Astrocyte of the hippocampus (primary cell): ENCODE results near the gene KLF11.
"Not testable (repeated sequence)": the region's sequence is repeated elsewhere in the genome, so short reads cannot be mapped to it uniquely, and the experiment has no call there.

Source experiments
- DNase-seq: peaks from one replicate; pipeline ENCODE4 v3.0.0; 2011; ENCODE audit warnings: low read depth, low spot score

KLF11 gene

GRCh38 chr2:10022966-10023662, 20.2 kb upstream of the KLF11 start:
- no peak for DNase-seq

DNA sequence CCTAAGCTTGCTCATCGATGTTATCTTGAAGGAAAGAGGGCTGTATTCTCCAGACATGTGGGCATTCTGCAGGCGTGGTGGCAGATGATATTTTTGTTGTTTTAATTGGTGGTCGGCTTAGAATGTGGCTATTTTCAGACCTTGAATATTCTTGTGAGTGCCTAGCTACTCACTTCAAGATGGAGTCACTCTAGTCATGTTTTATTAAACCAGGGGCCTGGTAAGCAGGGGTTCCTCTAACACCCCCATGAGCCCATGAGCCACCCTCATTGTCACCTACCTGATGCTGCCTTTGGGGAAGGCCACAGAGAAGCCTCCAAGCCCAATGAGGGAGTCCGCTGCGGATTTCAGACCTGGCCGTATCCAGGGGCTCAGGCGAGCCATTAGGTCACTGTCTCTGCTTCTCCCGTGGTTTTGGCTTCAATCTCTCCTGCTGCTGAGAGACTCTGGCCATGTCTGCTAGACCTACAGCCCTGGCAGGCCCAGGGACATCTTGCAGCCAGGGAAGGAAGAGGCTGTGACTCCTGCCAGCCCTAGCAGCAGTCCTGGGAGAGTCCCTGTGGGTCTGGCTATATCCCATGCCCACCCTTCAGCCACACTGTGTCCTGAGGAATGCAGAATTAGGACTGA, 16.3 kb upstream of the KLF11 start:
- DNase-seq = no peak

GRCh38 chr2:10027660-10028330, 15.6 kb upstream of the KLF11 start:
- no peak for DNase-seq

GRCh38 chr2:10028407-10028987, 14.9 kb upstream of the KLF11 start:
- no peak for DNase-seq

DNA sequence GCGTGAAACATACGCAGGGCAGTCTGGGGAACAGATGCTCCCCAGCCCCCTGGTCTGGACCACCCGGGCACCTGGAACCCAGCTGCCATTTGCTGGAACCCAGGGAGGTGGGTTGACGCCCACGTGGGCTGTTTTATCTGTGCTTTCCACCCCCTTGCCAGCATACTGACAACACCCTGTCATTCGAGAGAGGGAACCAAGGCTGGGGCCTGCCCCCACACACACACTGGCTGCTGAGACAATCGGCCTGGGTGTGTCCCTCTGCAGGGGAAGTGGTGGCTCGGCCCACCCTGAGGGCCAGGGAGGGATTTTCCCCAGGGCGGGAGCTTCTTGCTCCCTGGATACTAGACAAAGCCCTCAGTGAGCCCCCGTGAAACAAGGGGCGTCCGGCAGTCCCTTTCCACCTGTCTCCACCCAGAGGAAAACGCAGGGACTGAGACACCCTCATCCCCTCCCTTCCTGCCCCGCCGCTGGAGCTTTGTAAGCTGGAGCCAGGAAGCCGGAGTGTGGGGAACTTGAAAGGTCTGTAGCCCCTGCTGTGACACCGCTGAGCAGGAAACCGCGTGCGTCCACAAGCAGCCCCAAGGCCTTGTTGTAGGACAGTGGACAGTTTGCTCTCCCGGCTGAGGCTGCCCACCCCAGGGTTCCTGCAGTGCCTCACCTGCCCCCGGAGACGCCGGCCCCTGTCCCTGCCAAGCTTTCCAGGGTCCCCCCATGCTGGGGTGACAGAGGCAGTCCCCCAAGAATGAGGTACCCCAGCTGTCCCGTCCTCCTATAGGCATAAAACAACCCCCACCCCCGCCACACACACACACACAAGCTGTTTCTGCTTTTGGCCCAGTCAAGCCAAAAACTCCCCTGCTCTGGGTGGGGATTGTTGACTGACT, 14.1 kb upstream of the KLF11 start:
- peak; percentile 31 for DNase-seq

DNA sequence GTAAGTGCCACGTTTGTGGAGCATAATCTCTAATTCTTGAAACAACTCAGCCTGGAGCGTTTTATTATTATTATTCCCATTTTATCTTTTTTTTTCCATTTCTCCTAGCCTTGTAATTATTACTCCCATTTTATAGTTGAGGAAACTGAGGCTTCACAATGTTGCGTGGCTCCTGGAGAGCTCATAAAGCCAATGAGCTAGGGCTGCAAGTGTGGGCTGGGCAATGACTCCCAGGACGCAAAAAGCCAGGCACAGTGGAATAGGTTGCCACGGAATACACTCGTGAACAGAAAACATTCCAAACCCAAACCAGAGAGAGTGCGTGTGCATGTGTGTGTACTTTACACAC, 13.5 kb upstream of the KLF11 start:
- DNase-seq = no peak

DNA sequence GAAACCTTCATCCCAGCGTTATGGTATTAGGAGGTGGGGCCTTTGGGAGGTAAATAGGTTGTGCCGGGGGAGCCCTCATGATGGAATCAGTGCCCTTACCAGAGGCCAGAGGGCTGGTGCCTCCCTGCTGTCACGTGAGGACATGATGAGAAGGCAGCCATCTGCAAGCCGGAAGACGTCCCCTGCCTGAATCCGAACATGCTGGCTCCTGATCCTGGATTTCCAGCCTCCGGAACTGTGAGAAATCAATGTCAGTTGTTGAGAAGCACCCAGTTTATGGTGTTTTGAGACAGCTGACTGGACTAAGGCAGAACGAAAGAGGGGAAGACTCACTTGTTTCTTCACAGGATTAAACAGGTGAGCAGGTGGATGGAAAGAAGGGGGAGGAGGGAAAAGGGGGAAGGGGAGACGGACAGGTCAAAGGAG, 13.0 kb upstream of the KLF11 start:
- no peak for DNase-seq

DNA sequence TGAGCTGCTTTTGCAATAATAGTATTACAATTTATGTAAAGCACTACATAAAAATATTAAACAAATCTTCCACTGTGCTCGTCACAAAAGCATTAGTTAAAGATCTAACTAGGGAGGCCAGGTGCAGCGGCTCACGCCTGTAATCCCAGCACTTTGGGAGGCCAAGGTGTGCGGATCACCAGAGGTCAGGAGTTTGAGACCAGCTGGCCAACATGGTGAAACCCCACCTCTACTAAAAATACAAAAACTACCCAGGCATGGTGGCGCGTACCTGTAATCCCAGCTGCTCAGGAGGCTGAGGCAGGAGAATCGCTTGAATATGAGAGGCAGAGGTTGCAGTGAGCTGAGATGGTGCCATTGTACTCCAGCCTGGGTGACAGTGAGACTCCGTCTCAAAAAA, 12.6 kb upstream of the KLF11 start:
- not testable (repeated sequence) for DNase-seq

GRCh38 chr2:10031886-10032745, 11.2 kb upstream of the KLF11 start:
- DNase-seq = no peak

GRCh38 chr2:10032746-10033105, 10.6 kb upstream of the KLF11 start:
- DNase-seq = no peak

- DNase-seq = no peak
Observed at GRCh38 chr2:10033251-10034006, 9.9 kb upstream of the KLF11 start.

- no peak for DNase-seq
Observed at GRCh38 chr2:10034333-10035052, 8.9 kb upstream of the KLF11 start.

- no peak for DNase-seq
Observed at GRCh38 chr2:10035053-10035422, 8.3 kb upstream of the KLF11 start.

- DNase-seq = no peak
Observed at GRCh38 chr2:10035633-10036032, 7.7 kb upstream of the KLF11 start.

- DNase-seq = peak; percentile 93
Observed at GRCh38 chr2:10036095-10036884, 7.1 kb upstream of the KLF11 start.

DNA sequence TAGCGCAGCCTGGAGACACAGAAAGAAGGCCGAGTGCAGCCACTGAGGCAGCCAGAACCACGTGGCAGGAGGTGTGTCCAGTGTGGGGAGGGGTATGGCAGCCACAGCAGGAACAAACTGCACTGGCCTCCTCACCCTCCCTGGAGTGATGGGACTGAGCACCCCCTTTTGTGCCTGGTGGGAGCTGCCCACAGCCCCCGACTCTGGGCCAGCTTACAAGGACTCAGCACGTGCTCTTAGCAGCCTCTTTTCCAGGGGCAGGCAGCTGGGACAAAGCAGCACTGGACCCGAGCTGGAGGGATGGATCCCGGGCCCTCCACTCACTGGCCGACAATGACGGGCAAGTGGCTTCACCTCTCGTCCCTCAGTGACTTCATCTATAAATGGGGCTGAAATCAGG, 5.2 kb upstream of the KLF11 start:
- no peak for DNase-seq

- peak; percentile 46 for DNase-seq
Observed at GRCh38 chr2:10038716-10039115, 4.6 kb upstream of the KLF11 start.

GRCh38 chr2:10039658-10040410, 3.5 kb upstream of the KLF11 start:
- DNase-seq = peak; percentile 73
